Measurements from ENCODE around the gene HSPG2. TPM values are rescaled to one million over a fixed set of nuclear protein-coding genes. Genes with fewer than 3 reads are reported as not detected.

Gene HSPG2
- total and polyA plus RNA-seq, 2 of the 13 experiments (the other 11 are each of a cell fraction or from before 2014, with no cell fraction given) = 9.1 to 13.1 TPM

DNA sequence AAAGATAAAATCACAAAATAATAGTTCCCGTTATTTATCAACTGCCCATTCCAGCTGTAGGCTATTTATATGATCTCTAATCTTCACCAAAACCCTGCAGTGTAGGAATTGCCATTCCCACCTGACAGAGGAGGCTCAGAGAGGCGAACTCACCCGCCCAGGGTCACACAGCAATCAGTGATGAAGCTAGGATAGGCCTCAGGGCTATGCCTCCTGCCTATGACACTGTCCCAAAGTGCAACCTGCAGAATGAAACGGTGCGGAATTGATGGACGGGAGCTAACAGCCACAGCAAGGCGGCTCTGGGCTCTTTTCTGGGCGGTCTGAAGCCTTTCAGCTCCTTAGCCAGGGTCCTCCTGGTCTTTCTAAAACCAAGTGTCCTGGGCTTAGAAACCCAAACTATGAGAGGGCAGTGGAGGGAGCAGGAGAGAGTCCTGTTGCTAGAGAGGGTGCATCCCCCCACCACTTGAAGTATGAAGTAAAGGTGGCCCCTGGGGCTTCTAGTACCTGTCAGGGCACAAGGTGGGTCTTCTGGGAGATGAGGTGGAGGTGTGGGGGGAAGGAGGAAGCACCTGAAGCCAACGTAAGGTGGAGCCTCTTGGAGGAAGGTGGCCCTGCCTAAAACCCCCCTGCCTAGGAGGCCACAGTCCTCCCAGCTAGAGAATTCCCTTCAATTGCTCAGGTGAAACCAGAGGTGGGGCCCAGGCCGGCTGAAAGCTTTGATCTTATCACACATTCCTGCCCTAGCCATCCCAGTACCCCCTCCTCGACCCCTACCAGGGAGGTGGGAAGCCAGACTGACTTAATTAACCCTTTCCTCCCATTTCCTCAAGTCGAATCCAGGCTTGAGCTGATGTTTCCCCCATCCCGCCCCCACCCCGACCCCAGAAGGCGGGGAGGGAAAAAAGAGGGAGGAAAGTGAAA, 14.8 kb downstream of the HSPG2 start:
- intact Hi-C loops (cut with micrococcal nuclease; ENCODE audit: unreplicated experiment) (no loop called here), in situ Hi-C loops (cut with HindIII; ENCODE audit: extremely low pct_ligation_motif_present, low pct_unique_long_range_greater_than_20kb) (no loop called here)
- H3K4me3 ChIP-seq (replicated peaks in 1 of 3; ENCODE audit: insufficient read depth in 1 of 3, low read depth in 2 of 3, low read length in 3 of 3) = peak overlapping the region; percentile 9 to 64 (median 38); a peak in 4 of 6 replicates
- H3K27ac ChIP-seq (ENCODE audit: extremely low read length, insufficient read depth, low read length) = peak overlapping the region; percentile 75
- 9% methylated on average over 11 of the region's 15 CpGs for WGBS (ENCODE audit: low lambda C conversion rate)
- peaks cover 89% of the 10 kb centered on the region for H3K4me1 ChIP-seq (ENCODE audit: insufficient read depth, low read length)
- peak overlapping the region; percentile 85 for H3K4me2 ChIP-seq (ENCODE audit: low read depth, low read length)
- POLR2A ChIA-PET = interaction anchor here (1.5 to 6.4 kb wide), 3 partner anchors 13 to 33 kb away, joined by 4 to 105 read pairs (median 6); partner anchors contain the start of gene HSPG2
- no peaks in the 10 kb centered on the region for H4K20me1 ChIP-seq (ENCODE audit: insufficient read depth, low read length)
- DNase-seq (ENCODE audit: low spot score) = peak; percentile 86
- peaks cover 8% of the 10 kb centered on the region for H3K79me2 ChIP-seq (ENCODE audit: insufficient read depth, low read length)
- peak overlapping the region; percentile 35 for H3K9ac ChIP-seq (ENCODE audit: insufficient read depth, low read depth, low read length)
- FAIRE-seq = peak; percentile 67
- CTCF ChIA-PET (ENCODE audit: low intra/inter-chr PET ratio, low total read pairs) = no interaction called here
- no peaks in the 10 kb centered on the region for H3K9me3 ChIP-seq (ENCODE audit: low read length)
- ATAC-seq = peak; percentile 68
- BruUV-seq (replicated peaks) = no TSS peak
- H3K36me3 ChIP-seq (replicated peaks in 1 of 2; ENCODE audit: control insufficient read depth in 1 of 2, insufficient read depth in 2 of 2, low read length in 2 of 2) = no peaks in the 10 kb centered on the region; a peak in 1 of 5 replicates
- no peak overlapping the region for H2AFZ ChIP-seq (ENCODE audit: low read length)
- no peaks in the 10 kb centered on the region for H3K27me3 ChIP-seq (ENCODE audit: control insufficient read depth in 1 of 2, insufficient read depth in 2 of 2, low read length in 2 of 2)
- TF ChIP-seq PAF1 (CRISPR knock-in tag; IDR thresholded peaks at IDR 0.05) (no peak), ZNF253 (CRISPR knock-in tag; IDR thresholded peaks at IDR 0.05; ENCODE audit: borderline replicate concordance) (no peak), SRF (IDR thresholded peaks at IDR 0.05; ENCODE audit: low read depth, low read length) (no peak), TP53 (CRISPR knock-in tag; conservative IDR thresholded peaks at IDR 0.05) (no peak), ZNF614 (CRISPR knock-in tag; IDR thresholded peaks at IDR 0.05; ENCODE audit: borderline replicate concordance) (0 out of 2 replicates have a peak, but pooled peaks have one; percentile 10), TEAD3 (CRISPR knock-in tag; optimal IDR thresholded peaks at IDR 0.05; ENCODE audit: borderline replicate concordance) (peak; percentile 90), GABPB1 (CRISPR knock-in tag; IDR thresholded peaks at IDR 0.05) (no peak), XBP1 (CRISPR knock-in tag; IDR thresholded peaks at IDR 0.05) (no peak), ZNF367 (CRISPR knock-in tag; IDR thresholded peaks at IDR 0.05; ENCODE audit: borderline replicate concordance) (no peak), ZNF20 (CRISPR knock-in tag; IDR thresholded peaks at IDR 0.05) (no peak), NR2F6 (IDR thresholded peaks at IDR 0.05) (peak; percentile 69), NR2F6 (CRISPR knock-in tag; IDR thresholded peaks at IDR 0.05) (peak; percentile 75; the same call in 1 of the 2 replicates), ZNF362 (CRISPR knock-in tag; IDR thresholded peaks at IDR 0.05; ENCODE audit: borderline replicate concordance) (no peak), DNMT1 (CRISPR knock-in tag; IDR thresholded peaks at IDR 0.05) (no peak), NONO (IDR thresholded peaks at IDR 0.05) (no peak), NONO (CRISPR knock-in tag; conservative IDR thresholded peaks at IDR 0.05) (peak; percentile 74; the same call in 1 of the 2 replicates), SP4 (CRISPR knock-in tag; IDR thresholded peaks at IDR 0.05) (no peak), CBFB (CRISPR knock-in tag; IDR thresholded peaks at IDR 0.05) (no peak), ZNF101 (CRISPR knock-in tag; IDR thresholded peaks at IDR 0.05; ENCODE audit: borderline replicate concordance, low read depth) (no peak), ZKSCAN8 (CRISPR knock-in tag; IDR thresholded peaks at IDR 0.05; ENCODE audit: borderline replicate concordance) (no peak)
- TF ChIP-seq, protein P1, sequence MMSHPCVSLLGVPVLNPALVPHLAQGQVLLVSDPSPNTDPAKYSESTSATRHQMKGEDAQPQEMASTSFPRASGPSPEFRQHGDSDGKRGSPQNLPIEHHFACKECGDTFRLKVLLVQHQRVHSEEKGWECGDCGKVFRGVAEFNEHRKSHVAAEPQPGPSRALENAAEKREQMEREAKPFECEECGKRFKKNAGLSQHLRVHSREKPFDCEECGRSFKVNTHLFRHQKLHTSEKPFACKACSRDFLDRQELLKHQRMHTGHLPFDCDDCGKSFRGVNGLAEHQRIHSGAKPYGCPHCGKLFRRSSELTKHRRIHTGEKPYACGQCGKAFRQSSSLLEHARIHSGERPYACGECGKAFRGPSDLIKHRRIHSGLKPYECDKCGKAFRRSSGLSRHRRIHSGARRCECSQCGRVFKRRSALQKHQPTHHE (CRISPR knock-in tag; IDR thresholded peaks at IDR 0.05; ENCODE audit: borderline replicate concordance) = no peak
- TF ChIP-seq, protein P2, sequence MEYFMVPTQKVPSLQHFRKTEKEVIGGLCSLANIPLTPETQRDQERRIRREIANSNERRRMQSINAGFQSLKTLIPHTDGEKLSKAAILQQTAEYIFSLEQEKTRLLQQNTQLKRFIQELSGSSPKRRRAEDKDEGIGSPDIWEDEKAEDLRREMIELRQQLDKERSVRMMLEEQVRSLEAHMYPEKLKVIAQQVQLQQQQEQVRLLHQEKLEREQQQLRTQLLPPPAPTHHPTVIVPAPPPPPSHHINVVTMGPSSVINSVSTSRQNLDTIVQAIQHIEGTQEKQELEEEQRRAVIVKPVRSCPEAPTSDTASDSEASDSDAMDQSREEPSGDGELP (IDR thresholded peaks at IDR 0.05; ENCODE audit: borderline replicate concordance, low read depth) = peak; percentile 81; the same call in 1 of the 2 replicates
